COLO668 (cell line): ENCODE results near the gene TRPM7.

Source experiments
- DNase-seq: peaks from one replicate; lab custom pipeline; 2025; ENCODE audit not compliant: unreplicated experiment; lab: John Stamatoyannopoulos, UW

Gene TRPM7

DNA sequence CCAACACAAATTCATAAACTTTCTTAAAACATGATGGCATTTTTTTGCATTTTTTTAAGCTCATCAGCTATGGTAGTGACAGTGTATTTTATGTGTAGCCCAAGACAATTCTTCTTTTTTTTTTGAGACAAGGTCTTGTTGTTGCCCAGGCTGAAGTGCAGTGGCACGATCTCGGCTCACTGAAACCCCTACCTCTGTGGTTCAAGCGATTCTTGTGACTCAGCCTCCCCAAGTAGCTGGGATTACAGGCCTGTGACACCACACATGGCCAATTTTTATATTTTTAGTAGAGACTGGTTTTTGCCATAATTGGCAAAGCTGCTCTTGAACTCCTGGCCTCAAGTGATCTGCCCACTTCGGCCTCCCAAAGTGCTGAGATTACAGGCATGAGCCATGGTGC, 122.8 kb downstream of the TRPM7 start:
- no peak for DNase-seq

GRCh38 chr15:50562735-50563640, 123.6 kb downstream of the TRPM7 start:
- DNase-seq, result no peak

- DNase-seq, result no peak
These were observed 128.6 kb downstream of the TRPM7 start for GRCh38 chr15:50558012-50558411.

GRCh38 chr15:50556642-50557371, 129.8 kb downstream of the TRPM7 start:
- no peak for DNase-seq

- DNase-seq, result no peak
These were observed 134.4 kb downstream of the TRPM7 start for GRCh38 chr15:50552238-50552637.

- no peak for DNase-seq
These were observed 137.3 kb downstream of the TRPM7 start for GRCh38 chr15:50549326-50549725.

- no peak for DNase-seq
These were observed 140.0 kb downstream of the TRPM7 start, which contains the start of gene USP50 for GRCh38 chr15:50546566-50546965. USP50 (minus strand) TSS chr15:50546666; CDS start chr15:50546525, 141 bp downstream.

DNA sequence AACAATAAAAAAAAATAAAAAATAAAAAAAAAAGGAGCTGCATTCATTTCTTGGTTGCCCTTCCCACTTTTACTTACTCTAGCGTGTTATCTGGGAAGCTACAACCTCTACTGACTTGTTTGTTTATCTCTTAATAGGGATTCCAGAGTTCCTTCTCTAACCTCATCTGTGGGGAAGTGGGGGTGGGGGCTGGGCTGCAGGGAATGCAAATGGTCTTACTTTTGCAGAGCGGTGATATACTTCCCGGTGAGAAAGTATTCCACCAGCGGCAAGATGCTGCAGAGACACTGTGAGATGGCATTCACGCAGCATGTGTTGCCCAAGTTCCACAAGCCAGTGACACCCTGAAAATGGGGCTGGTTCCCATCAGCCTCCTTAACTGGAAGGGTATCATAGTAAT, 142.2 kb downstream of the TRPM7 start:
- no peak for DNase-seq

- no peak for DNase-seq
These were observed 143.0 kb downstream of the TRPM7 start for GRCh38 chr15:50543556-50543955.

DNA sequence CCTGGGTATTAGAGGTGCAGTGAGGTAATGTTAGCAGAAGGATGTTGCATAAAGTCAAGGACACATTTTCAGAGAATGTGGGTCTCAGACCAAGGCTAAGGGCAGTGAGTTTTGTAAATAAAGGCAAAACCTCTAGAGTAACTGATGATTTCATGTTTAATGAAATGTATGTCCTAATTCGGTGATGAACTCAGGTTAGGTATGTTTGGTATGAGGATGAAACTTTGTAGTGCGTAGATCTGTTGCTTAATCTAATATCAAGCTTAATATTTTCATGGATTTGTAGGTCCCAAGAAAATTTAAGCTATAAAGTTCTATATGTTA, 143.7 kb downstream of the TRPM7 start:
- no peak for DNase-seq

GRCh38 chr15:50531766-50532165, 154.8 kb downstream of the TRPM7 start:
- DNase-seq, result no peak

- no peak for DNase-seq
These were observed 155.4 kb downstream of the TRPM7 start for GRCh38 chr15:50531163-50531562.

DNA sequence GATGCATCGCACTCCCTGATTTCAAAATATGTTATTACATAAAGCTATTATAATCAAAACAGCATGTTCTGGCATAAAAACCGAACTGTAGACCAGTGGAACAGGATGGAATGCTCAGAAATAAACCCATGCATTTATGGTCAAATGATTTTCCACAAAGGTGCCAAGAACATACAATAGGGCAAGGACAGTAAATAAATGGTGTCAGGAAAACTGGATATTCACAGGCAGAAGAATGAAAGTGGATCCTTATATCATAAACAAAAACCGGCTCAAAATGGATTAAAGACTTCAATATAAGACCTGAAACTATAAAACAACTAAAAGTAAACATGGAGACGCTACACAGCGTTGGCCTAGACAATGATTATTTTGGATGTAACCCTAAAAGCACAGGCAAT, 162.7 kb downstream of the TRPM7 start:
- no peak for DNase-seq

- no peak for DNase-seq
These were observed 166.7 kb downstream of the TRPM7 start for GRCh38 chr15:50519740-50520425.

GRCh38 chr15:50513001-50513400, 173.6 kb downstream of the TRPM7 start:
- no peak for DNase-seq
